LNCAP (cell line): ENCODE measurements around the gene GALNT15.

ENCODE experiments used
- TF ChIP-seq, protein P1 (sequence below): fragments of 450-650 bp; IDR thresholded peaks from 2 replicates; pipeline ENCODE4 v1.5.1; 2017; ENCODE audit warnings: mild to moderate bottlenecking

The GALNT15 gene, protein sequence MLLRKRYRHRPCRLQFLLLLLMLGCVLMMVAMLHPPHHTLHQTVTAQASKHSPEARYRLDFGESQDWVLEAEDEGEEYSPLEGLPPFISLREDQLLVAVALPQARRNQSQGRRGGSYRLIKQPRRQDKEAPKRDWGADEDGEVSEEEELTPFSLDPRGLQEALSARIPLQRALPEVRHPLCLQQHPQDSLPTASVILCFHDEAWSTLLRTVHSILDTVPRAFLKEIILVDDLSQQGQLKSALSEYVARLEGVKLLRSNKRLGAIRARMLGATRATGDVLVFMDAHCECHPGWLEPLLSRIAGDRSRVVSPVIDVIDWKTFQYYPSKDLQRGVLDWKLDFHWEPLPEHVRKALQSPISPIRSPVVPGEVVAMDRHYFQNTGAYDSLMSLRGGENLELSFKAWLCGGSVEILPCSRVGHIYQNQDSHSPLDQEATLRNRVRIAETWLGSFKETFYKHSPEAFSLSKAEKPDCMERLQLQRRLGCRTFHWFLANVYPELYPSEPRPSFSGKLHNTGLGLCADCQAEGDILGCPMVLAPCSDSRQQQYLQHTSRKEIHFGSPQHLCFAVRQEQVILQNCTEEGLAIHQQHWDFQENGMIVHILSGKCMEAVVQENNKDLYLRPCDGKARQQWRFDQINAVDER

DNA sequence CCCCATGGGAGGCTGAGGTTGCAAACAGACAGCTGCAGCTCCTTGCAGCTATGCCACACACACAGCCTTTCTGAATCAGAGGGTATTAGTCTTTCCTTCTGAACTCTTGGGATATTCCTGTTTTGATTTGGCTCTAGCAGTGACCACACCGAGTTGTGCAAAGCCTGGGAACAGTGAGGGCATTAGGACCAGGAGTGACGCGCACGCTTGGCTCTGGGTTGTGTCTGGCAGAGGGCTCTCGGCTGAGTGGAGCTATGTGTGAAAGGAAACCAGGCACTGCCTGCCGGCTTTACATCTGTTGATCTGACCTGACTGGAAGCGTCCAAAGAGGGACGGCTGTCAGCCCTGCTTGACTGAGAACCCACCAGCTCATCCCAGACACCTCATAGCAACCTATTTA, at the start of gene GALNT15:
Gene GALNT15, plus strand, starts transcription at position 292 of the 400 bp plus-strand sequence. CDS start 472 bp downstream, outside the sequence.
- TF ChIP-seq, protein P1, sequence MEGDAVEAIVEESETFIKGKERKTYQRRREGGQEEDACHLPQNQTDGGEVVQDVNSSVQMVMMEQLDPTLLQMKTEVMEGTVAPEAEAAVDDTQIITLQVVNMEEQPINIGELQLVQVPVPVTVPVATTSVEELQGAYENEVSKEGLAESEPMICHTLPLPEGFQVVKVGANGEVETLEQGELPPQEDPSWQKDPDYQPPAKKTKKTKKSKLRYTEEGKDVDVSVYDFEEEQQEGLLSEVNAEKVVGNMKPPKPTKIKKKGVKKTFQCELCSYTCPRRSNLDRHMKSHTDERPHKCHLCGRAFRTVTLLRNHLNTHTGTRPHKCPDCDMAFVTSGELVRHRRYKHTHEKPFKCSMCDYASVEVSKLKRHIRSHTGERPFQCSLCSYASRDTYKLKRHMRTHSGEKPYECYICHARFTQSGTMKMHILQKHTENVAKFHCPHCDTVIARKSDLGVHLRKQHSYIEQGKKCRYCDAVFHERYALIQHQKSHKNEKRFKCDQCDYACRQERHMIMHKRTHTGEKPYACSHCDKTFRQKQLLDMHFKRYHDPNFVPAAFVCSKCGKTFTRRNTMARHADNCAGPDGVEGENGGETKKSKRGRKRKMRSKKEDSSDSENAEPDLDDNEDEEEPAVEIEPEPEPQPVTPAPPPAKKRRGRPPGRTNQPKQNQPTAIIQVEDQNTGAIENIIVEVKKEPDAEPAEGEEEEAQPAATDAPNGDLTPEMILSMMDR = no peak

DNA sequence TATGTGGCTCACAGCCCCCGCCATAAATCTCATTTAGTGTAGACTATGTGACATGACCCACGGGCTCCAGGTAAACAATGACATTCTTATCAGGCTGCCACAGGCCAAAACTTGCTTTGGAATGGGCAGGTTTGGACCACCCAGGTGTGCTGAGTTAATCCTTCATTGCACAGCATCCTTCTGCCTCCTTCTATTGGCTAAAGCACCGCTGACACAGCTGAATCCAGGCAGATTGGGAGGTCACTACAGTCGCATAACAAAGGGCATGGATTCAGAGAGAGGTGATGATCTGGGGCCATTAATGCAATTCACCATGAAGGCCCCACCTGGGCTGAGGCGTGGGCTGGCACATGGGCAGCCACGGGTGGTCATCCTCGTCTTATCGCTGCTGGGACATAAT, 47.8 kb upstream of the GALNT15 start:
- TF ChIP-seq, protein P1 = no peak

DNA sequence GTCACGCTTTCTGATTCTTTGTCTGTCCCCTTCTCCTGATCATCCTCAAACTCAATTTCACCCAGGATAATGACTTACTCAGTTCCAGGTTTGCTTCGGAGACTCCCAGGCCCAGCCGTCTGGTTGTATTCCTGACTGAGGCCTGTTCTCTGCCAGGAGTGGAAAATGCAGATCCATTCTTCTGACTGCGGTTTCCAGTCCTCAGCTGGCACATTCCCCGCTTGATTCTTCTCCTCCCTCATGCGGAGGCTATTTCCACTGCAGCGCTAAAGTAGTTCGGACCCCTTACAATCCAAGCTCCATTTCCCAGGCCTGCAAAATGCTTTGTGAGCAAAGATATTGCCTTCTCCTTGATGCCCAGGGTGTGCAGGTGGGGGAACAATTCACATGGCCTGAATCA, 47.2 kb upstream of the GALNT15 start:
- TF ChIP-seq, protein P1 = no peak

DNA sequence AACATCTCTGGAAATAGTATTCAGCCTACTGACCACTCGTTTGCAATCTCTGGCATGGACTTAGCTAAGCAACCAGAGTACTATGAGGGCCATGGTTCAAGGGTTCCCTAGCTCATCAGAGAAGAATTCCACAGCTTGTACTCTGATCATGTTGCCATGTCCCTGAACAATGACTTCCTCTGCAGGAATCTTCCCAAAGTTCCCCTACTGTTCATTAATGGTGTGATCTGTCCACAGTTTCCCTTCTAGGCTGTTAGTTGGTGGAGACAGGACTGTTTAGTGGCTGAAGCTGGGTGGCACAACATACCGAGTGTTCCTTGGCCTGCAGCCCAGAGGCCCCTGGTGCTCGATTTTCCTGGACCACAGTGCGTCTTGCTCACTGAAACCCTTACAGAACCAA, 44.4 kb upstream of the GALNT15 start:
- TF ChIP-seq, protein P1 = no peak

DNA sequence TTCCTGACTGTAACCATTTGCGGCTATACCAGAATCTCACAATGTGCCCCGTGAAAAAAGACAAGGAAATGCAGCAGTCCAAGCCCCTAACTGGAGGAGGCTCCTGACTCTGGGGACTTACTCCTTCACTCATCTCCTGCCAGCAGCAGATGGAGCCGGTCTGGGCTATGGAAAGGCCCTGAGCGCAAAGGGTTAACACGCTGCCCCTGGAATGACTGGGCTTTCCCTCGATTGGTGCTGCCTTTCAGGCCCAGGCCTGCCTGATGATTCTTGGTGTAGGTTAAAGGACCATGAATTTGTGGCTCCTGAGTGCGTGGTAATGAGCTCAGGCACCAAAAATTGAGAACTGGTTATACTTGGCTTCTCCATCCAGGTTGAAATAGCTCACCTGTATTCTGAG, 42.3 kb upstream of the GALNT15 start:
- TF ChIP-seq, protein P1 = no peak

DNA sequence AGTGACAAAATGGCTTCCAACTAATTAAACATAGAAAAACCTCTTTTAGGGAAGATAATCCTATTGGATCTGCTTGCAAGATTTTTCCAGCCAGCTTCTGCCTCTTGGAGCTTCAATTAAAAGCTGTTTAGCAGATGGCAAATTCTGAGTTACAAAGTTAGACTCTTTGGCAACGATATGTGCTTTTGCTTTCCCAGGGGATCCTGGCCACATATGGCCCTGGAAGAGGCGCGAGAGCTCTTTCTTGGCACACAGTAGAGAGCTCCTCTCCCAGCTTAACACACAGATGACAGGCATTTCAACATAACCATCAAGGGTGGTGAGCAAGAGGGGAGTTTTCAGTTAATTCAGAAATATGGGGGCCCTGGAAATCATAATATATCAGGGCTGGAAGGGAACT, 41.6 kb upstream of the GALNT15 start:
- TF ChIP-seq, protein P1 = no peak

DNA sequence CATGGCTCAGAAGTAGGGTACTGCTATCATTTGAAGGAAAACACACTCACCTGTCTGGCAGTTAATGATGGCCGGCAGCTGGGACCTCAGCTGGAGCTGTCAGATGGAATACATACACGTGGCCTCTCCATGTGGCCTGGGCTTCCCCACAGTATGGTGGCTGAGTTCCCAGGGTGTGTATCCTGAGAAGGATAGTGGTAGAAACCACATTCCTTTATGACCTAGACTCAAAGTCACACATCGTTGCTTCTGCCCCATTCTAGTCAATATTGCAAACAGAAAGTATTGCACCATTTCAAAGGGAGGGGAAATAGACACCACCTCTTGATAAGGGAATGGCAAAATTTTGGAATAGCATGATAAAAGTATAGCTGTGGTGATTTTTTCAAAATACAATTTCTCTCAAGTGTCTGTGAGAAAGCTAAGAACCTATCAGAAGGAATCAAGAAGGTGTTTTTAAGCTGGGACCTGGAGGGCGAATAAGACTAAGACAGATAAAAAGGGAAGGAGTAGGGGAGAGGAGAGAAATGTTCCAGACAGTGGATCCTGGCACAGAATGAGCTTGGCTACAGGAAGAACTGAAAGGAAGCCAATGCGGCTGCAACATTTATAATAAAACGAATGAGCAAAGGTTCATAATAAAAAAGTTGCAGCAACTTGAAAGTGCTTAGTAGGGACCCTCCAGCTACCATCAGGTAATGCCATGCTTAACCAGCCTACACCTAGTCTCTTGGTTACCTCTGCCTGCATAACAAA, 40.1 kb upstream of the GALNT15 start:
- TF ChIP-seq, protein P1 = no peak
